ENCODE data around the gene SLC15A1. TPM values are rescaled to one million over a fixed set of nuclear protein-coding genes. Genes with fewer than 3 reads are reported as not detected.

The SLC15A1 gene
- total RNA-seq, 1 experiment from 2014 or later, result 2.6 TPM

- no peak overlapping the region for H3K4me2 ChIP-seq (ENCODE audit: low read length)
- no TSS peak for BruUV-seq (replicated peaks)
- H4K20me1 ChIP-seq (ENCODE audit: insufficient read depth), result no peaks in the 10 kb centered on the region
- no peak overlapping the region for H3K27ac ChIP-seq (ENCODE audit: low read depth, low read length)
- CTCF ChIA-PET, result no interaction called here
- no peaks in the 10 kb centered on the region for H3K9me3 ChIP-seq (ENCODE audit: control insufficient read depth in 1 of 2, insufficient read depth in 1 of 2, low read depth in 1 of 2, low read length in 2 of 2)
- no peak overlapping the region for H2AFZ ChIP-seq (ENCODE audit: low read depth, low read length, poor library complexity, severe bottlenecking)
- TF ChIP-seq REST (IDR thresholded peaks at IDR 0.05; ENCODE audit: low read depth) (no peak), CEBPB (IDR thresholded peaks at IDR 0.05; ENCODE audit: low read depth) (no peak), RAD21 (IDR thresholded peaks at IDR 0.05; ENCODE audit: low read depth) (no peak), EZH2 (IDR thresholded peaks at IDR 0.05) (no peak), MAX (IDR thresholded peaks at IDR 0.05) (no peak)
- DNase-seq (ENCODE audit: low read depth, low spot score), result no peak
- no peak overlapping the region for H3K4me3 ChIP-seq (replicated peaks in 1 of 2; ENCODE audit: low read depth in 1 of 2, low read length in 2 of 2)
- peaks cover 0 to 14% of the 10 kb centered on the region in 2 experiments; a peak in 2 of 4 replicates for H3K4me1 ChIP-seq (ENCODE audit: control insufficient read depth in 1 of 2, insufficient read depth in 2 of 2, low read length in 2 of 2)
- no peaks in the 10 kb centered on the region for H3K9me2 ChIP-seq (ENCODE audit: insufficient read depth)
- intact Hi-C loops (cut with micrococcal nuclease), result no loop called here
- RAD21 ChIA-PET (ENCODE audit: low non-redundant PET in 1 of 2, low total read pairs in 2 of 2, uncharacterized antibody in 2 of 2, unreplicated experiment in 2 of 2), result no interaction called here
- no peak overlapping the region for H3K9ac ChIP-seq (ENCODE audit: low read length)
- POLR2A ChIA-PET, result no interaction called here
- no peak for ATAC-seq
- no peaks in the 10 kb centered on the region for H3K79me2 ChIP-seq (ENCODE audit: insufficient read depth, low read length)
- H3K27me3 ChIP-seq (ENCODE audit: insufficient read depth, low read length), result no peaks in the 10 kb centered on the region
- H3K36me3 ChIP-seq (ENCODE audit: control insufficient read depth in 1 of 2, insufficient read depth in 2 of 2, low read length in 2 of 2), result no peaks in the 10 kb centered on the region
Measured at GRCh38 chr13:98656223-98656622, 96.2 kb downstream of the SLC15A1 start.

All from HCT116 (cell line).